ENCODE results near the gene NUTM2F. TPM values are rescaled to one million over a fixed set of nuclear protein-coding genes. Genes with fewer than 3 reads are reported as not detected.
"Not testable (repeated sequence)": the region's sequence is repeated elsewhere in the genome, so short reads cannot be mapped to it uniquely, and the experiment has no call there.

The NUTM2F gene
- total RNA-seq, 1 donor from 2014 or later: not detected

DNA sequence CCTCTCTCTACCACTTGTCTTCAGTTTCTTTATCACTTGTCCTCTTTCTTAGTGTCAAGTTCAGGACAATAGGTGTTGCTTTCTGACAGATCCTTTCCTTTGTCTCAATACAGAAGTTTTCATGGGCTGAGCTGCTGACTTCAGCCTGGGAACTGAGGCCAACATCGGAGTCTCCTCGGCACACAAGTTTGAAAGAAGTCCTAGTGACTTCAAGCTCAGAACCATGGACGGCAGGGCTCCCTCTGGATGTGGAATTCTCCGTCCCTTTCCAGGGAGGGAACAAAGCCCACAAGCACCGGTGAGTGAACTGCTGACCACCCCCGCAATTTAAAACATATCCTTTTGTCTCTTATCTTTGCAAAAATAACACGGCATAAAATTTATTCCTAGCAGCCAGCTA is 10.3 kb upstream of the NUTM2F start:
- ATAC-seq; H3K4me1 ChIP-seq; H3K36me3 ChIP-seq; H3K27ac ChIP-seq; H3K9me3 ChIP-seq; H3K27me3 ChIP-seq (ENCODE audit: low read depth); intact Hi-C loops (cut with DNase I); H3K4me3 ChIP-seq; DNase-seq: not testable (repeated sequence)

DNA sequence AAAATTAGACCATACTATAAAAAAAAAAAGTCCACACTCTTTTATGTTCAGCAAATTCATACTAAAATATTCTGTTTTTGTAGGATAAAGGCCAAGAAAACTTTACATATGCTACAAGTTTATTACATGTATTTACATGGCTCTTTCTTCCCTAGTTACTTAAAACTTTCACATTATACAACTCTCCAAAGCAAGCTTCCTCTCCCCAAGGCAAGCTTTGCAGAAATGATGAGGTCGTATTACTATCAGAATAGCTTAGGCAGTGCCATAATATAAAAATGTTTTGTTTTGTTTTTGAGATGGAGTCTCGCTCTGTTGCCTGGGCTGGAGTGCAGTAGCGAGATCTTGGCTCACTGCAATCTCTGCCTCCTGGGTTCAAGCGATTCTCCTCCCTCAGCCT is 8.0 kb upstream of the NUTM2F start:
- H3K36me3 ChIP-seq; H3K4me3 ChIP-seq; DNase-seq; H3K27me3 ChIP-seq (ENCODE audit: low read depth); intact Hi-C loops (cut with DNase I); H3K4me1 ChIP-seq; H3K9me3 ChIP-seq; H3K27ac ChIP-seq; ATAC-seq: not testable (repeated sequence)

DNA sequence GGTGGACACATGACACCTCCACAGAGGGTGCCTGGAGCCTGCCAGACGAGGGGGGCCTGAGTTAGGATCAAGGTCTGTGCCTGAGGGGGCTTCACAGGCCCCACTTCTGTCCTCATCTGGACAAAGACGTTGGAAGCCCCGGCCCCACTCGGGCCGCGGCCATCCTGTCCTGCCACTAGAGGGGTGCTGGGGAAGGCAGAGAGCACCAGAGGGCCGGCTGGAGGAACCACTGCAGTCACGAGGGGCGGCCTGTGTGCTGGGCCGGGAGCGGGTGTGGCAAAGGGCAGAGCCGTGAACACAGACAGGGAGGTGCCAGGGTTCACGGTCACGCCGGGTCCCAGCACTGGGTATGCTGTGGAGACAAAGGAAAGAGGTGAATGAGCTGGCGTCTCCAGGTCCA is 2.9 kb downstream of the NUTM2F start:
- H3K27ac ChIP-seq; H3K36me3 ChIP-seq; H3K27me3 ChIP-seq (ENCODE audit: low read depth); ATAC-seq; intact Hi-C loops (cut with DNase I); H3K4me3 ChIP-seq; H3K9me3 ChIP-seq; H3K4me1 ChIP-seq: not testable (repeated sequence)
- peak; percentile 48 for DNase-seq

DNA sequence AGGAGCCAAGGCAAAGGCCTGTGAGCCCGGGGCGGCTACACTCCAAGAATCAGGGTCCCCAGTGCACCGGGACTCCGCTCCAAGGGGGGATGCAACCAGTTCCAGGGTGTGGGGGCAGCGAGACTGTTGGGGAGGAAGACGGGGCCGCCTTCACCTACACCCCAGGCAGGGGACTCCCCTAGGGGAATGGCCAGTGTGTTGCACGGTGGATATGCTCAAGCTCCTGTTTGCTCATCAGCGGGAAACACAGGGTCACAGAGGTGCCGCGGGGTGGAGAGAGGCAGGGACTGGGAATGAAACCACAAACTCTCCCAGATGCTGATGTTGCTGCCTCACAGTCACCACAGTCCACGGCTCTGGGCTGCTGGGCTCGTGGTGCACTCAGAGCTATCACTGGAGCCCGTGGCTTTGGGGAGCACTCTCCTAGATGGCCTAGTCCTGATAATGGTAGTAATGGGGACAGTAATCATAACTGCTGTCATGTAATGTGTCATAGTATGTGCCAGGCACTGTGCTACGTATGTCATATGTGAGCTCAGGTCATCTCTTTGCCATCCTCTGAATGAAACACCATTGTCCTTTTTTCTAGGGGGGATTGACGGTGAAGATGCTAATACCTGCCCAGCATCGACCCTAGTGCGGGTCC is 5.2 kb downstream of the NUTM2F start:
- H3K27me3 ChIP-seq (ENCODE audit: low read depth); DNase-seq; H3K9me3 ChIP-seq; H3K27ac ChIP-seq; H3K36me3 ChIP-seq; ATAC-seq; H3K4me3 ChIP-seq; H3K4me1 ChIP-seq; intact Hi-C loops (cut with DNase I): not testable (repeated sequence)

DNA sequence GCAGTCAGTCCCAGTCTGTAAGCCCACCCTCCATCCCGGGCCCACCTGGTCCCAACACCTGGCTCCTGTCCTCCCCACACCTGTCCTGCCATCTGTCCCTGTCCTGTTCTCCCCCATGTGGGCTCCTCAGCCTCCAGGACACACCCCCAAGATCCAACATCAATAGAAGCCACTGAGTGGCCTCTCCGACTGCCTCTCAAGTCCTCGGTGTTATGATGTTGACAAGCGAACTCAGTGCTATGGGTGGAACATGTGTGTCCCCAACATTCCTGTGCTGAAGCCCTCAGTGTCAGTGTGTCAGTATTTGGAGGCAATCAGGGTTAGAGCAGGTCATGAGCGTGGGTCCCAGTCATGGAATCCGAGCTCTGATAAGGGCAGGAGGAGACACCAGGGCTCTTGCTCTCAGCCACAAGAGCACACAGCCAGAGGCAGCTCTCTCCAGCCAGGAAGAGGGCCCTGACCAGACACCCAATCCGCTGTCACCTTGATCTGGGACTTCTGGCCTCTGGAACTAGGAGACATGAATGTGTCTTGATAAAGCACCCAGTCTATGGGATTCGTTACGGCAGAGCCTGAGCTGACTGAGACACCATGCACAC is 6.0 kb downstream of the NUTM2F start:
- ATAC-seq; H3K4me1 ChIP-seq; DNase-seq; H3K36me3 ChIP-seq; intact Hi-C loops (cut with DNase I); H3K4me3 ChIP-seq; H3K27ac ChIP-seq; H3K27me3 ChIP-seq (ENCODE audit: low read depth); H3K9me3 ChIP-seq: not testable (repeated sequence)

DNA sequence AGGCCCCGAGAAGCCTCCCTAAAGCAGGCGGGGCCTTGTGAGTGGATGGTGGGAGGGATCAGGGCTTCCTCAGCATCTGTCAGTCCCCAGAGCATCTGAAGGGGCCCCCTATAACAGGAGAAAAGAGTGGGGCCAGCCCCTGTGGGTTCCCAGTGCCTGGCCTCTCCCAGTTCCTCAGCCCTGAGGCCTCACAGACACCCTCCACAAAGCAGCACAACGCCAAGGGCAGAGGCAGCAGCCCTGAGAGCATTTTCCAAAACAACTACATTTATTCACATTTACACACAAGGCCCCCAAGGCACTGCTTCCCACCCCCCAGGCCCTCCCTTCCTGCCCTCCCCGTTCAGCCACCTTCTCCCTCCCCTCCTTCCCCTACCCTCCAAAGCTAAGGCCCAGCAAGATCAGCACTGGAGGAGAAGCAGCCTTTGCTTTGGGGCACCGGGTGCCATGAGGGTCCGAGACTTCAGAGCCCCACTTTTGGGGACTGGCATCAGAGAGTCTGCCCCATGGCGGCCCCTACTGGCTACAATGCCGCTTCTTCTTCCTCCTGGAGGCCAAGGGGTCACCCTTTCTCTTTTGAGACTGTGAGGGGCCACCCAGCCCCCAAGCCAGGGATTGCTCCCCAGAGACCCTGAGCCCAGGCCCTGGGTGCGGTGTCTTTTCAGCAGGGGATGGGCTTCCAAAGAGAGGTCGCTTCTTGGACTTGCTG is 10.3 kb downstream of the NUTM2F start:
- H3K27me3 ChIP-seq (ENCODE audit: low read depth); H3K4me3 ChIP-seq; H3K9me3 ChIP-seq; H3K27ac ChIP-seq; H3K36me3 ChIP-seq; ATAC-seq; DNase-seq; intact Hi-C loops (cut with DNase I); H3K4me1 ChIP-seq: not testable (repeated sequence)

DNA sequence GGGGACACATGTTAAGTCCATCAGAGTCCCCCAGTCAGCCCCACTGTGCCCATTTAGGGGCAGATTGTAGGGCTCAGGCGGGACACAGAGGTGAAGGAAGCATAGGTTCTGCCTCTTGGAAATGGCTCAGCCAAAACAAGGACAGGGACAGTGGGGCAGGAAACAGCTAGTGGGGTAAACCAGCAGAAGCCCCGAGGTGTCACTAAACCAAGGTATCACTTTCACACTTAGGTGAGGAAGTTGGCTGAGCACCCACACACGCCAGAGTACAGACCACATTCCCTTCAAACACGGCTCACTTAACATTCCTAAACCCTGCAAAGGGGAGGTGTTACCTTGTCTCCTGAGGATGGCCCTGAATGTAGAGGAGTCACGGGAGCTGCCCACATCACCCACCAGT is 12.2 kb downstream of the NUTM2F start:
- DNase-seq; ATAC-seq; H3K36me3 ChIP-seq; H3K4me3 ChIP-seq; H3K9me3 ChIP-seq; H3K4me1 ChIP-seq; intact Hi-C loops (cut with DNase I); H3K27ac ChIP-seq; H3K27me3 ChIP-seq (ENCODE audit: low read depth): not testable (repeated sequence)

DNA sequence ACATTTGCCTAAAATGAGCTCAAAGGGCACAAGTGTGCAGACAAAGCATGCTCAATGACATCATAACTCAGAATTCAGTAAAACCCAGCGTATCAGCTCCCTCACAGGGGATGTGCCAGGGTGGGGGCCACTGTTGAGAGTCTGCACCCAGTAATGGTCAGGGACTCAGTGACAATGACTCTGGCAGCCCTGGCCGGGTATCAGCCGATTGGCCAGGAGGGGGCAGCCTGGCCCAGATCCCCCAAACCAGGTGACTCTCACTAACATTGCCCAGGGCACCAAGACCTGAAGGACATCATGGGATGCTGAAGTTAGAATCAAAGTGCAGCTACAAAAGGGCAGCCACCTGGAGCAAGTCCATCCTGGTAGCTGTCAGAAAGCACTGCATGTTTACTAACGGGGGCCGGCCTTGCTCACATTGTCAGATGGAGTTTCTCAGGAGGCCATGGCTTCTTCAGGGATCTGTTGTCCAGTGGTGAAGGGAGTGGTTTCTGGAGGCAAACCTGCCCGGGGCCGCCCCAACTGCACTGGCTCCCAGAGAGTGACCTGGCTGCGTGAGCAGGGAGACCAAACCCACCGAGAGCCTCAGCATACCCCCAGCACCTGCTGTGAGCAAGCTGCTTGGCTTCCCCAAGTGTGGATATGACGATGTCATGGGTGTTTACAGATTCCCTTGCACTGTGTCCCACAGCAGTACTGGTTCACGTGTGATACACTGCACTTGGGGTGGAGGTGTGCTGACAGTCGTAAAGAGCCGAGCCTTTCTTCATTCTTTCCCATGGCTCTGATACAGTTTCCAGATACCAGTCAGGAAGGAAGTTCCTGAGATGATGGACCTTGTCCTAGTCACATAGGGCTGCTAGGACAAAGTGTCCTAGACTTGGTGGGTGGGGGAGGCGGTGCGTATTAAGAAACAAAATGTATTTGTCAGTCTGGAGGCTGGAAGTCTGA is 13.1 kb downstream of the NUTM2F start:
- H3K4me1 ChIP-seq; H3K36me3 ChIP-seq; H3K9me3 ChIP-seq; H3K27me3 ChIP-seq (ENCODE audit: low read depth); H3K4me3 ChIP-seq; intact Hi-C loops (cut with DNase I); H3K27ac ChIP-seq; DNase-seq: not testable (repeated sequence)
- ATAC-seq: peak; percentile 51 to 62

DNA sequence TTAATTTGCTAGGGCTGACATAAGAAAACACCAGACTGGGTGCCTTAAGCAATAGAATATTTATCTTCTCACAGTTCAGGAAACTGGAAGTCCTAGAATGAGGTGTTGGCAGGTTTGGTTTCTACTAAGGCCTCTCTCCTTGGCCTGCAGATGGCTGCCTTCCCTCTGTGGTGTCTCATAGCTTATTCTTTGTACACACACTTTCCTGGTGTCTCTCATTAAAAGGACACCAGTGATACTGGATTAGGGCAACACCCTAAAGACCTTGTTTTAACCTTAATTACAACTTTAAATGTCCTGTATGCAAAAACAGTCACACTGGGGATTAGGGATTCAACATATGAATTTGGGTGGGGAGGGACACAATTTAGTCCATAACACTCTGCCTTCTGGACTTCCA is 25.1 kb downstream of the NUTM2F start:
- Histone ChIP-seq H3K27ac (no peak overlapping the region), H3K36me3 (peaks cover 10% of the 10 kb centered on the region), H3K4me1 (no peaks in the 10 kb centered on the region), H3K4me3 (no peak overlapping the region), H3K9me3 (no peaks in the 10 kb centered on the region), H3K27me3 (ENCODE audit: low read depth) (no peaks in the 10 kb centered on the region)
- intact Hi-C loops (cut with DNase I): no loop called here
- DNase-seq (no peak), ATAC-seq (no peak)
- TF ChIP-seq, protein P1, sequence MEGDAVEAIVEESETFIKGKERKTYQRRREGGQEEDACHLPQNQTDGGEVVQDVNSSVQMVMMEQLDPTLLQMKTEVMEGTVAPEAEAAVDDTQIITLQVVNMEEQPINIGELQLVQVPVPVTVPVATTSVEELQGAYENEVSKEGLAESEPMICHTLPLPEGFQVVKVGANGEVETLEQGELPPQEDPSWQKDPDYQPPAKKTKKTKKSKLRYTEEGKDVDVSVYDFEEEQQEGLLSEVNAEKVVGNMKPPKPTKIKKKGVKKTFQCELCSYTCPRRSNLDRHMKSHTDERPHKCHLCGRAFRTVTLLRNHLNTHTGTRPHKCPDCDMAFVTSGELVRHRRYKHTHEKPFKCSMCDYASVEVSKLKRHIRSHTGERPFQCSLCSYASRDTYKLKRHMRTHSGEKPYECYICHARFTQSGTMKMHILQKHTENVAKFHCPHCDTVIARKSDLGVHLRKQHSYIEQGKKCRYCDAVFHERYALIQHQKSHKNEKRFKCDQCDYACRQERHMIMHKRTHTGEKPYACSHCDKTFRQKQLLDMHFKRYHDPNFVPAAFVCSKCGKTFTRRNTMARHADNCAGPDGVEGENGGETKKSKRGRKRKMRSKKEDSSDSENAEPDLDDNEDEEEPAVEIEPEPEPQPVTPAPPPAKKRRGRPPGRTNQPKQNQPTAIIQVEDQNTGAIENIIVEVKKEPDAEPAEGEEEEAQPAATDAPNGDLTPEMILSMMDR (IDR thresholded peaks at IDR 0.05): no peak
